Sigmoid colon (tissue), 4 donors: ENCODE results near the gene PHF20.

Experiments
- EP300 ChIP-seq, 4 donors: sonication (generic); formaldehyde crosslinking; IDR thresholded peaks; one replicate each; pipeline ENCODE4 v1.6.1; 2017; ENCODE audit warnings: antibody characterized with exemption in 4 of 4
- POLR2A ChIP-seq, 2 donors: fragments of 450-650 bp; IDR thresholded peaks; one replicate each; pipeline ENCODE4 v1.6.1; 2016; ENCODE audit warnings: antibody characterized with exemption in 2 of 2, mild to moderate bottlenecking in 2 of 2, moderate library complexity in 2 of 2
- POLR2AphosphoS5 ChIP-seq, 4 donors: sonication (generic); formaldehyde crosslinking; IDR thresholded peaks; one replicate each; pipeline ENCODE4 v1.6.1; 2017; ENCODE audit warnings: antibody characterized with exemption in 4 of 4
- TF ChIP-seq, protein P1 (sequence below), 4 experiments: fragments of 450-650 bp in 3 of 4; fragments of 200-600 bp in 1 of 4; IDR thresholded peaks; one replicate each; pipeline ENCODE4 v1.5.1; 2016 to 2019; ENCODE audit warnings: antibody characterized with exemption in 4 of 4, mild to moderate bottlenecking in 3 of 4, moderate library complexity in 2 of 4

DNA sequence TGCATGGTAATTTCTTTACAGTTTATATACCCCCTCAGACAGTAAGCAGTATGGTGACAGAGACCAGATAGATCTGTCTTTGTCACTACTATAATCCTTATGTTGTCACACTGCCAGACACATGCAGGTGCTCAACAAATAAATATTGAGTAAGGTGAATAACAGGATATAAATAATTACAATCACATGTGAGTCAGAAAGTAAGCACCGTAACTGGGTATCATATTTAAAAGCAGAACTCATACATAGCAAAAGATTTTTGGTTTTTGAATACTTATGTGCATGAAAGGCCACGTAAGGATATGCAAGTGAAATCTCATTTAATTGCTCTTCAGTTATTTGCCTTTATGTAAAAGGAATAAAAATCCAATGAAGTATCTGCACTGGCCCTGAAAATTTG, 214.0 kb downstream of the PHF20 start:
- TF ChIP-seq, protein P1, sequence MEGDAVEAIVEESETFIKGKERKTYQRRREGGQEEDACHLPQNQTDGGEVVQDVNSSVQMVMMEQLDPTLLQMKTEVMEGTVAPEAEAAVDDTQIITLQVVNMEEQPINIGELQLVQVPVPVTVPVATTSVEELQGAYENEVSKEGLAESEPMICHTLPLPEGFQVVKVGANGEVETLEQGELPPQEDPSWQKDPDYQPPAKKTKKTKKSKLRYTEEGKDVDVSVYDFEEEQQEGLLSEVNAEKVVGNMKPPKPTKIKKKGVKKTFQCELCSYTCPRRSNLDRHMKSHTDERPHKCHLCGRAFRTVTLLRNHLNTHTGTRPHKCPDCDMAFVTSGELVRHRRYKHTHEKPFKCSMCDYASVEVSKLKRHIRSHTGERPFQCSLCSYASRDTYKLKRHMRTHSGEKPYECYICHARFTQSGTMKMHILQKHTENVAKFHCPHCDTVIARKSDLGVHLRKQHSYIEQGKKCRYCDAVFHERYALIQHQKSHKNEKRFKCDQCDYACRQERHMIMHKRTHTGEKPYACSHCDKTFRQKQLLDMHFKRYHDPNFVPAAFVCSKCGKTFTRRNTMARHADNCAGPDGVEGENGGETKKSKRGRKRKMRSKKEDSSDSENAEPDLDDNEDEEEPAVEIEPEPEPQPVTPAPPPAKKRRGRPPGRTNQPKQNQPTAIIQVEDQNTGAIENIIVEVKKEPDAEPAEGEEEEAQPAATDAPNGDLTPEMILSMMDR (IDR thresholded peaks at IDR 0.05): no peak
- TF ChIP-seq POLR2A (IDR thresholded peaks at IDR 0.05) (no peak), EP300 (IDR thresholded peaks at IDR 0.05) (no peak), POLR2AphosphoS5 (IDR thresholded peaks at IDR 0.05) (no peak)
